HCT116 (cell line): ENCODE results near the gene HLA-DPB1. TPM values are rescaled to one million over a fixed set of nuclear protein-coding genes. Genes with fewer than 3 reads are reported as not detected.

ENCODE experiments used
- ATAC-seq: fragments of 200-7000 bp; cut with Tn5 transposase; 2 replicates; pipeline ENCODE4 v1.9.1; 2020; ENCODE audit warnings: mild to moderate bottlenecking, moderate library complexity
- BruUV-seq: library from RNA; stranded (reverse); fragments of 400-500 nt; replicated peaks from 2 replicates; lab custom pipeline; 2021; lab: Mats Ljungman, UMichigan
- CTCF ChIA-PET: fragments of 300-600 bp; sonication (Branson Sonifier 250); formaldehyde crosslinking; loops from one replicate; lab custom pipeline; 2021; ENCODE audit warnings: antibody characterized with exemption; lab: Charles Lee
- POLR2A ChIA-PET: fragments of 300-600, 350-600 bp; sonication (Branson Sonifier 250); formaldehyde crosslinking; loops from one replicate; lab custom pipeline; 2021; ENCODE audit warnings: antibody characterized with exemption; lab: Charles Lee
- RAD21 ChIA-PET, 2 experiments: fragments of 300-600 bp; sonication (Branson Sonifier 250); formaldehyde crosslinking; loops; one replicate each; lab custom pipeline; 2023; ENCODE audit warnings: low total read pairs in 2 of 2; ENCODE audit not compliant: uncharacterized antibody in 2 of 2, unreplicated experiment in 2 of 2, low non-redundant PET in 1 of 2; lab: Charles Lee
- DNase-seq: peaks from one replicate; pipeline ENCODE4 v3.0.0-alpha.2; 2010; ENCODE audit warnings: low read depth, low spot score
- H2AFZ ChIP-seq: fragments of 200-600 bp; shearing (Covaris generic), sonication (generic); 2 replicates; pipeline ENCODE4 v1.6.1; 2017; ENCODE audit warnings: low read depth, mixed run types, mixed read lengths, antibody characterized with exemption, low read length; ENCODE audit not compliant: poor library complexity, severe bottlenecking
- H3K27ac ChIP-seq: 2 replicates; pipeline ENCODE4 v1.5.1; 2012; ENCODE audit warnings: low read depth, low read length
- H3K27me3 ChIP-seq: fragments of 200-600 bp; sonication (generic); 2 replicates; pipeline ENCODE4 v1.6.1; 2016; ENCODE audit warnings: mixed run types, low read length, mixed read lengths; ENCODE audit not compliant: insufficient read depth
- H3K36me3 ChIP-seq, 2 experiments: fragments of 200-500 bp in 1 of 2; fragments of 200-600 bp in 1 of 2; sonication (Bioruptor generic) in 1 of 2; sonication (generic) in 1 of 2; 2 replicates each; pipeline versions ENCODE4 v1.5.1 to v1.6.1; 2014 to 2016; ENCODE audit warnings: low read length in 2 of 2, inconsistent platforms in 1 of 2, mixed read lengths in 1 of 2, mixed run types in 1 of 2; ENCODE audit not compliant: insufficient read depth in 2 of 2, control insufficient read depth in 1 of 2
- H3K4me1 ChIP-seq, 2 experiments: fragments of 200-600 bp in 1 of 2; sonication (generic) in 1 of 2; 2 replicates each; pipeline versions ENCODE4 v1.5.1 to v1.6.1; 2012 to 2017; ENCODE audit warnings: low read length in 2 of 2, inconsistent platforms in 1 of 2, mild to moderate bottlenecking in 1 of 2, mixed read lengths in 1 of 2, mixed run types in 1 of 2, moderate library complexity in 1 of 2; ENCODE audit not compliant: insufficient read depth in 2 of 2, control insufficient read depth in 1 of 2
- H3K4me2 ChIP-seq: fragments of 200-600 bp; sonication (generic); 2 replicates; pipeline ENCODE4 v1.6.1; 2017; ENCODE audit warnings: mixed run types, low read length, mixed read lengths
- H3K4me3 ChIP-seq, 2 experiments: fragments of 200-600 bp in 1 of 2; sonication (generic) in 1 of 2; replicated peaks in 1 of 2; 2 replicates each; pipeline ENCODE4 v1.5.1; 2011 to 2016; ENCODE audit warnings: low read length in 2 of 2, control low read depth in 1 of 2, low read depth in 1 of 2, mild to moderate bottlenecking in 1 of 2, mixed read lengths in 1 of 2, mixed run types in 1 of 2
- H3K79me2 ChIP-seq: fragments of 200-600 bp; sonication (generic); 2 replicates; pipeline ENCODE4 v1.6.1; 2017; ENCODE audit warnings: mild to moderate bottlenecking, mixed run types, low read length, moderate library complexity, mixed read lengths; ENCODE audit not compliant: insufficient read depth
- H3K9ac ChIP-seq: fragments of 200-600 bp; sonication (generic); 2 replicates; pipeline ENCODE4 v1.6.1; 2016; ENCODE audit warnings: low read length, mixed read lengths
- H3K9me2 ChIP-seq: fragments of 200-600 bp; sonication (generic), shearing (Covaris generic); 2 replicates; pipeline ENCODE4 v1.6.1; 2017; ENCODE audit warnings: mixed run types, mild to moderate bottlenecking, moderate library complexity; ENCODE audit not compliant: insufficient read depth
- H3K9me3 ChIP-seq, 2 experiments: fragments of 200-500 bp in 1 of 2; fragments of 200-600 bp in 1 of 2; sonication (Bioruptor generic) in 1 of 2; sonication (generic) in 1 of 2; 2 replicates each; pipeline ENCODE4 v1.6.1; 2014 to 2017; ENCODE audit warnings: low read length in 2 of 2, mixed read lengths in 2 of 2, inconsistent platforms in 1 of 2, low read depth in 1 of 2, mild to moderate bottlenecking in 1 of 2, mixed run types in 1 of 2, moderate library complexity in 1 of 2; ENCODE audit not compliant: control insufficient read depth in 1 of 2, insufficient read depth in 1 of 2
- H4K20me1 ChIP-seq: fragments of 200-600 bp; sonication (generic), shearing (Covaris generic); 2 replicates; pipeline ENCODE4 v1.6.1; 2017; ENCODE audit warnings: mixed run types, mild to moderate bottlenecking, moderate library complexity; ENCODE audit not compliant: insufficient read depth
- ATF3 ChIP-seq: IDR thresholded peaks from 2 replicates; pipeline ENCODE4 v1.6.1; 2012
- CBX3 ChIP-seq: IDR thresholded peaks from 2 replicates; pipeline ENCODE4 v1.6.1; 2012; ENCODE audit warnings: low read depth
- CEBPB ChIP-seq: IDR thresholded peaks from 2 replicates; pipeline ENCODE4 v1.6.1; 2012; ENCODE audit warnings: low read depth
- EGR1 ChIP-seq: IDR thresholded peaks from 2 replicates; pipeline ENCODE4 v1.6.1; 2012; ENCODE audit warnings: low read depth
- EZH2phosphoT487 ChIP-seq: fragments of 200-600 bp; IDR thresholded peaks from 2 replicates; pipeline ENCODE4 v1.6.1; 2018; ENCODE audit warnings: antibody characterized with exemption, borderline replicate concordance
- FOSL1 ChIP-seq: IDR thresholded peaks from 2 replicates; pipeline ENCODE4 v1.6.1; 2012; ENCODE audit warnings: low read depth
- MAX ChIP-seq: IDR thresholded peaks from 2 replicates; pipeline ENCODE4 v1.6.1; 2012
- POLR2A ChIP-seq: IDR thresholded peaks from 2 replicates; pipeline ENCODE4 v1.7.0; 2011; ENCODE audit warnings: borderline replicate concordance; ENCODE audit not compliant: insufficient read depth, insufficient read length; ENCODE audit errors: extremely low read depth
- POLR2AphosphoS5 ChIP-seq: IDR thresholded peaks from 2 replicates; pipeline ENCODE4 v1.6.1; 2011; ENCODE audit warnings: mild to moderate bottlenecking, low read depth, low read length, moderate library complexity
- REST ChIP-seq: IDR thresholded peaks from 2 replicates; pipeline ENCODE4 v1.6.1; 2012; ENCODE audit warnings: low read depth
- ZBTB33 ChIP-seq: IDR thresholded peaks from 2 replicates; pipeline ENCODE4 v1.6.1; 2011; ENCODE audit warnings: mild to moderate bottlenecking, low read length, moderate library complexity; ENCODE audit not compliant: insufficient replicate concordance; ENCODE audit errors: extremely low read depth
- intact Hi-C: fragments of 100-400 bp; cut with micrococcal nuclease; formaldehyde crosslinking; loops from 2 replicates; pipeline ENCODE4 v1.10.0; 2022
- total RNA-seq: library from RNA; stranded (reverse); gene quantifications from one replicate; pipeline ENCODE4 v1.2.1, GENCODE V29; 2021; ENCODE audit not compliant: unreplicated experiment

The HLA-DPB1 gene
- total RNA-seq, 1 experiment from 2014 or later, result 1.5 TPM

- BruUV-seq, result no TSS peak
- intact Hi-C loops, result no loop called here
- Histone ChIP-seq H3K9me2 (no peaks in the 10 kb centered on the region), H3K79me2 (no peaks in the 10 kb centered on the region)
- CTCF ChIA-PET, result interaction anchor here (1.0 to 1.8 kb wide), 4 partner anchors 12 to 48 kb away, joined by 3 to 4 read pairs (median 4); partner anchors contain the start of gene HLA-DPB1
- no peak for TF ChIP-seq POLR2AphosphoS5
- no peak for TF ChIP-seq CEBPB
- TF ChIP-seq, all 23 proteins: peak for 0
- Histone ChIP-seq H3K4me3 (no peak overlapping the region), H2AFZ (no peak overlapping the region), H3K4me1 (no peaks in the 10 kb centered on the region), H4K20me1 (no peaks in the 10 kb centered on the region), H3K27ac (no peak overlapping the region), H3K36me3 (no peaks in the 10 kb centered on the region), H3K27me3 (no peaks in the 10 kb centered on the region), H3K9ac (no peak overlapping the region), H3K9me3 (no peaks in the 10 kb centered on the region), H3K4me2 (no peak overlapping the region)
- ATAC-seq (no peak), DNase-seq (no peak)
- RAD21 ChIA-PET, result interaction anchor here in 1 of 2 experiments (1.3 kb wide), 1 partner anchor 50 kb away, joined by 4 read pairs; no protein-coding TSS in a partner anchor
- POLR2A ChIA-PET, result no interaction called here
Measured at GRCh38 chr6:33050014-33050810, 25.6 kb upstream of the HLA-DPB1 start.

- Histone ChIP-seq H3K79me2 (no peaks in the 10 kb centered on the region), H3K27ac (no peak overlapping the region), H3K9me2 (no peaks in the 10 kb centered on the region), H3K36me3 (no peaks in the 10 kb centered on the region), H4K20me1 (no peaks in the 10 kb centered on the region), H3K27me3 (no peaks in the 10 kb centered on the region), H2AFZ (no peak overlapping the region), H3K9ac (no peak overlapping the region), H3K9me3 (no peaks in the 10 kb centered on the region), H3K4me2 (no peak overlapping the region), H3K4me3 (no peak overlapping the region), H3K4me1 (no peaks in the 10 kb centered on the region)
- intact Hi-C loops, result no loop called here
- CTCF ChIA-PET, result no interaction called here
- no peak for DNase-seq
- RAD21 ChIA-PET, result no interaction called here
- BruUV-seq, result no TSS peak
- ATAC-seq, result no peak
- POLR2A ChIA-PET, result no interaction called here
- TF ChIP-seq MAX, result no peak
- no peak for TF ChIP-seq ATF3
- TF ChIP-seq POLR2AphosphoS5, result no peak
- TF ChIP-seq CBX3, result no peak
- no peak for TF ChIP-seq EGR1
- no peak for TF ChIP-seq ZBTB33
- no peak for TF ChIP-seq EZH2phosphoT487
- no peak for TF ChIP-seq POLR2A
- no peak for TF ChIP-seq REST
- no peak for TF ChIP-seq FOSL1
Measured at GRCh38 chr6:33052627-33053026, 23.2 kb upstream of the HLA-DPB1 start.
